GM21529 (cell line): ENCODE data around the gene UNC79.

Experiments
- ATAC-seq: cut with Tn5 transposase; IDR thresholded peaks from one replicate; pipeline ENCODE4 v1.9.1; 2021; ENCODE audit not compliant: unreplicated experiment

The UNC79 gene

DNA sequence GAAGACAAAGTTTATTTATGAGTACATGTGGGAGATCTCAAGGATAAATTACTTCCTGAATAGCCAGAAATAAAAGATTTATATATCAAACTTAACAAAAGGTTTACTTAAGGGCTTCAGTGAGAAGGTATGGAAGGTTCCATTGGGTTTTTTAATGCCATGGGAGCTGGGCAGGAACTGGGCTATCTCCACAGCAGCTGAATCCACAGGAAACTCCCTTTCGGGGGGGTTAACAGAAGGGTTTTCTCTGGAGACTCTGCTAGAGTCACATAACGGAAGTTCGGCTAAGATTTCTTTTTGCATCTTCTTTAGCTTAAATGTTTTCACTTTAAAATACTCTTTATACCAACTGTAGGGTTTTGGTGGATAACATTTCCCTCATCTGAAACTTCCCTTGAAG, 113.5 kb downstream of the UNC79 start:
- no peak for ATAC-seq

DNA sequence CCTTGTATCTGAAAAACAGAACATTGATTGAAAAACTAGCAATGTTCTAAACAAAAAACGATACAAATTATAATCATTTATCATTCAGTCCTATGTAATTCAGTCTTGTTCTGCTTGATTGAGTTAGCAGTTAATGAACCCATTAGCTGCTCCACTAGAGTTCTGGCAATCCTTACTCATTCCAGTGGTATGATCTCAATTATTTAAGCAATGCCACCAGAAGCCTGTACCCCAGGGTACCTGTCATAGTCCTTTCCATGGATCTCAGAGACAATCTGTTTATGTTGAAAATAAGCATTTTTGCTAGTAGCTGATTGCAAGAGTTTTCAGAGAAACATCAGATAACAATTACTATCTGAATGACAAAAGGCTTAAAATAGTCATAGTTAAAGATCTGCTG, 115.9 kb downstream of the UNC79 start:
- no peak for ATAC-seq

DNA sequence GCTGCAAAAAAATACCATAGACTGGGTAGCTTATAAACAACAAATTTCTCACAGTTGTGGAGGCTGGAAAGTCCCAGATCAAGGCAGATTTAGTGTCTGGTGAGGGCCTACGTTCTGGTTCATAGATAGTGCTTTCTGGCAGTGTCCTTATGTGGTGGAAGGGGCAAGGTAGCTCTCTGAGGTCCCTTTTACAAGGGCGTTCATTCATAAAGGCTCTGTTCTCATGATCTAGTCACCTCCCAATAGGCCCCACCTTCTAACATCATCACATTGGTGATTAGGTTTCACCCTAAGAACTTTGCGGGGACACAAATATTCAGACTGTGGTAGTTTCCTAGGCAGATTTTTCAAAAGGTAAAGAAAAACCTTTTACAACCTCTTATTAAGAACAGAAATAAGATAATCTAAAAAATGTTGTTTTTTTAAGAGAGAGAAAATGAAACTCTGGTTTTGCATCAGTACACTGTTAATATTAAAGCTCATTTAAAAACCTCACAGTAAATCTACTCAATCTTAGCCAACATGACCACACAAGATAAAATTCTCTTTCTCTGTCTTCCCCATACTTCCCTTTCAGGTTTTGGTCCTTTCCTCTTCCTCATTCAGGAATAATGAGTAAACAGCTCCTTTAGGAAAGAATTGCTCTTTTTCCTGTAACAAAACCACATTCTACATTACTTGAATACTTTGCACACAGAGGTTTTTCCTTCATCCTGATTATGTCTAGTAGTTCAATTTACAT, 117.5 kb downstream of the UNC79 start:
- peak; percentile 77 for ATAC-seq

DNA sequence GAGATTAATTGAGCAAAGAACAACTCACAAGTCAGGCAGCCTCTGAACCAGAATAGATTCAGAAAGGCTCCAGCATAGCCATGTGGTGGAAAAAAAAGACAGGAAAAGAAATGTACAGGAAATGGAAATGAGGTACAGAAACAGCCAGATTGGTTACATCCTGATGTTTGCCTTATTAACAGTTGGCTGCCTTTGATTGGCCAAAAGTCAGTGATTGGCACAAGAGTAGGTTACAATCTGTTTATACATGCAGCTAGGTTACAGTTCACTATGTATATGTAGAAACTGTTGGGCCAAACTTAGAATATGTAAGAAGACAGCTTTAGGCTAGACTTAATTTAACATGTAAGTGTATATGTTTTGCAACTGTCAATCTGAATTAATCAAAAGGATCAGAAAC, 118.9 kb downstream of the UNC79 start:
- no peak for ATAC-seq

DNA sequence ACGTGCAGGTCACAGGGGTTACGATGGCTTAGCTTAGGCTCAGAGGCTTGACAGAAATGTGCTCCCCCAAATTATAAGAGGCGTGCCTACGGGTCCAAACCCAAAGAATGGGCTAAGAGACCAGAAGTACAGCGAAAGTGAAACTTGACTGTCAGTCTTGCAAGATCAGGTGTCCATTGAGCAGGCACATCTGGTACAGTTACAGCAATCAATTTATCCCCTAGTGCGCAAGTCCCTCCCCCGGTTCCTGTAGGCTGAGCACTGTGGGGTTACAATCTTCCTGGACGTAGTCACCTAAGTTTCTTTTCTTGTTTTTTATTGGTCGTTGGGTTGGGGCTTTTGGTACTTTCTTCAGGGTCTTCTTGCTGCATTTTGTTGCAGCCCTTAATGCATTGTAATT, 134.2 kb downstream of the UNC79 start:
- ATAC-seq = no peak

DNA sequence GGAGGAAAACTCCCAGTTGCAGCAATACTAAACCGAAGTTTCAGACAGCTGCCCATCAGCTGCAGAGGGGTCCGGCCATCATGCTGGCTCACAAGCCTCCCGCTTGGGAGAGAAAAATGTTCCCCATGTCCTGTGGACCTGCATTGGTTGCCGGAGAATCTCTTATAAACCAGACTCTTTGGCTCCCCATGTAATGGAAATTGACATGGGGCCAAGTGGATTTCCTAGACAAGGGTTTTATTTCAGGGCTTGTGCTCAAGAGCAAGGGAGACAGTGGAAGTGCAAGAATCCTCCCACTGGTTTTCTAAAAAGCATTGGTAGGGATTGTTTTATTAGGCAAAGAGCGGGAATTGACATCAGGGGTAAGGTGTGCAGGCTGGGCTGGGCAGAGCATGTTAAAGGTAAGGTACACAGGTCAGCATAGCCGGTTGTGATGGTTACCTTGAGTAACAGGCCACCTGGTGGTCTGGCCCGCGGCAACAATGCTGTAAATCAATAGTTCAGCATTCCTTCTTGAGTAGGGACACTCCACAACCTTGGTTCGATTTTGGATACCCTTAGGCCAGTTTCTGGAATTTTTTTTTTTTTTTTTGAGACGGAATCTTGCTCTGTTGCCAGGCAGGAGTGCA, 135.4 kb downstream of the UNC79 start:
- no peak for ATAC-seq

DNA sequence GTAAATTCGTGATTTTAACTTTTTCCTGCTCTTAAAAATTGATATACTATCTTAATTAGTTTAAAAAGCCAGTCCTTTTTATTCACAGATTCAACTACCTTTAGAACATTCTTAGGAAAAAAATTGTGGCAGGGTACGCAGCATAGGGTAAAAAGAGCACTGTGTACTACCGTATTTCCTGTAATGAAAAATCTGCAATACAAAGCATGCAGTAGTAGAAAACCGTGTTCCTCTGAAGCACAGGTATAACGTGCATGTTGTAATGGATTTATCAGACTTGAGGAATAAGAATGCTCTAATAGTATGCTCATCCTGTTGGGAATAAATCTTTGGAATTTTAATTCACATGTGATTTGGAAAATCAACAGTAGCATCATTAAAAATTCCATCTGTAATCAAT, 140.5 kb downstream of the UNC79 start:
- no peak for ATAC-seq

DNA sequence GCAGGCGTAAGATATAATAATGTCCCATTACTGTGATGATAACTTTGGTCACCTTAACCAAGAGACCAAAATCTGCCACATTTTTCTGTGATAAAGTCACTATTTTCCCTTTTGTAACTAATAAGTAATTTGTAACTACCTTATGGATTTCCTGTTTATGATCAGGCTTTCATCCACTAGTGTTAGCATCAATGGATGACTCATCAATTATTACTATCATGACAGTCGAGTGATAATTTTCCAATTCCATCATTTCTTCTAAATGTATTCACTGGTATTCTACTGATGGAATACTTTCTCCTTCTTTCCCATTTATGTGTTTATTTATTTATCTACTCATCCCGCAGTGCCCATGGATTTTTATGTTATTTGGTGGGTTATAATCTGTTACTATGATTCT, 148.4 kb downstream of the UNC79 start:
- ATAC-seq = no peak

DNA sequence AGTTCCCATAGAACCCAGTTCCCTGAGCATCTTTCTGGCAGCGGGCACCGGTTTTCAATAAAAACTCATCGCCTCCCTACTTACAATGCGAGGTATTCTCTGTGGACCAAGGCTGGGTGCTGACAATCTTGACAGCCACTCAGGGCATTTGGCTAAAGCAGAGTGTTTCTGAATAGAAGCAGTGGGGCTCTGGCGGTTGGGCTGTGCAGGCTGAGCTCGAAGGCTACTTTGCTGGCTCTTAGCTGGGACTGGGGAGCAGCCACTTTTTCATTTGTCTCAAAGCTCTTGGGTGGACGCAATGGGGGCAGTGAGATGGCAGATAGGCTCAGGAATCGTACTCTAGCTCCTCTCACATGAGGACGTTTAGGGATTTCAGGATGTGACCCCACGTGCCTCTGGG, 151.8 kb downstream of the UNC79 start:
- ATAC-seq = no peak

DNA sequence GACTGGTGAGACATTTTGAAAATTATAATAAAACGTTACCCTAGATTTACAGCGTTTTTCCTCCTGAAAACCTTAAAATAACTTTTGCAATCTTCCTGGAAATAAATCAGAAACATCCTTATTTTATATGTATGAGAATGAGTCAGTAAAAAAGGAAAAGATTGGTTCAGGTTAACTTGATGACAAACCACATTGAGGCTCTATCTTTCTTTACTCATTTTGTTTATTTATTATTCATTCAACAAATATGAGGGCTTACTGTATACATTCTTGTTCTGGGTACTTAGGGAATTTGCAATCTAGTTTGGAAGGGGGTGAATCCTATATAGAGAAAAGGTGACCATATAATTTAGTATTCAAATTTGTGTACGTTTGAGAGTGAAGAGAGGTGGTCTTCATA, 156.6 kb downstream of the UNC79 start:
- no peak for ATAC-seq

DNA sequence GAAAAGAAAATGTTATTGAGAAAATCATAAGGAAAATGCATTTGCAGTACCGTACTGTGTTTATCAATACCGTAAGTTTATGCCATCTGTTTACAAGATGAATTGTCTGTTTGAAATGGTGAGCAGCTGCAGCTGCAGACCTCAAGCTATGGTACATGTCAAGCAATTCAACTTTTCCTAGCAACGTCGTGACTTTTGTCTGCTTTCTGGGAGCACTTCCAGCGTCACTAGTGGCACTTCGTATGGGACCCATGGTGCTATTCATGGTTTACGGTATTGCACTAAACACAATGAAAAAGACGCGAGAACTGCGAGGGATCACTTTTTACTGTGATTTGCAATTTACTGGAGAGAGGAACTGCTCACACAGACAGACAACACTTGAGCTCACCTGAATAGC, 160.8 kb downstream of the UNC79 start:
- ATAC-seq = no peak

DNA sequence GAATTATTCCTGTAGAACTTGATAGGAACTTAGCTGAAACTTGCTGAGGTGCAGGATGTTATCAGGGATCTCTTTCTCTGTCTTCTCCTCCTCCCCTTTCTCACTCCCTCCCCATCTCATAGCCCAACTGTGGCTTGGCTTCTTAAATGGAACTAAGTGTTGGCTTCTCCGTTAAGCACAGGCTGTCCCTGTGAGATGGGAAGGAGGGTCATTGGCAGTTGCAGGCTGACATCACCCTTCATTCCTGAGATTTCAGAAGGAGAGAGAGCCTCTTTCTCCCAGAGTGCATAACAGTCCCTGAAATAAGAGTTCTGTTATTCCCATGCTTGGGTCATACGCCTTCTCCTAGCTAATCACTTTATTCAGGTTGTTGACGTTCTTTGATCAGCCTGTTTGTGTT, 162.0 kb downstream of the UNC79 start:
- no peak for ATAC-seq

DNA sequence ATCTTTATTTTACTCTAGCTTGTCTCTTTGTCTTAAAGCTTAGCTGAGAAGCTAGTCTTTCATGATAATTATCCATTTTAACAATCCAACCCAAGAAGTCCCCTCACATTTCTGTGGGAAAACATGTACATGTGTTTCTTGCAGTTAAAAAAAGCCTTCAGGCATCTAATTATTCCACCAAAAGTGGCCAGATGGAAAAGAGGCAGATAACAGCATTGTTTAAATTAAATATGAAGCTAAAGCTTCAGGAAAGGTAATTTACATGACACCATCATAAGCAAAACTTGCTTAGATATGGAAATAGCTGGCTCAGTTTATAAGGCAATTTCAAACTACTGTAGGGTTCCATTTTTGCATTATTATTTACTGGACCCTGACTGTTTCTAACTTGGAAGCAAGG, 175.4 kb downstream of the UNC79 start:
- no peak for ATAC-seq

DNA sequence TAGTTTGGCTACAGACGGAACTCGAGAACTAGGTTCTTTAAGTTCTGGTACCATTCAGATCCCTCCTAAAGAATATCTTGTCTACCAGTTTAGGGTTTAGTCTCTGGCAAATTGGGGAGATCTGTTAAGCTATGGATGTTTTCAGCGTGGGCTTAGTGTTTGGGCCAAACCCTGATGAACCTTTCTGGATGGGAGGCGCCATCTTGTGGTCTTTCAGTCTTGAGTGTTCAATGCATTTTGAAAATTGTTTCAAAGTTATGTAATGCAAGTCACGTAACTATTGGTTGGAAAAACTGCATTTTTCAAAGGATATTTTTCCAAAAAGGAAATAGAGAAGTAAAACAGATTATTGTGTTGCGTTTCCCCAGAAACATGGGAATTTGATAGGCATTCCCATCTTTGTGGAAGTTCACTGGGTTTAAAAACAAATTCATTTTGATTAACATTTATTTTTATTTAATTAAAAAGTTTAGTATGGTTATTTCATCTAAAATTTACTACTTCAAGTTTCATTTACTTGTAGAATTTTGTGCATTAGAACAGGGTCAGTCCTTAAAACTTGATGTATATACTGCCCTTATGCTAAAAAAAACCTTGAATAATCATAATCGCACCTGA, 188.5 kb downstream of the UNC79 start:
- ATAC-seq = no peak

DNA sequence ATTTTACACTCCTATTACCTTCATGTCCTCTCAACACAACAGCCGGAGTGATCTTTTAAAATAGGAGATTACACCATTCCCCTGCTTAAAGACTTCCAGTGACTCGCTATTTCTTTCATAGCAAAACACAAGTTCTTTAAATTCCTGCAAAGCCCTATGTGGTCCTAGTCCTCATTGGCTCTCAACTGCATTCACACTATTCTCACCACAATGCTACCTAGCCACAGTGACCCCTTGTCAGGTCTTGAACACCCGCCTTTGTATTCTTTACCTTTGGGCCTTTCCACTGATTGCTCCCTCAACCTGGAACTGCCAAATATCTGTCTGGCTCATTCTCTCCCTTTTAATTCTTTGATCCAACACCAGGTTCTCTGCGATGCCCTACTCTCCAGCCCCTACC, 197.3 kb downstream of the UNC79 start:
- ATAC-seq = no peak

DNA sequence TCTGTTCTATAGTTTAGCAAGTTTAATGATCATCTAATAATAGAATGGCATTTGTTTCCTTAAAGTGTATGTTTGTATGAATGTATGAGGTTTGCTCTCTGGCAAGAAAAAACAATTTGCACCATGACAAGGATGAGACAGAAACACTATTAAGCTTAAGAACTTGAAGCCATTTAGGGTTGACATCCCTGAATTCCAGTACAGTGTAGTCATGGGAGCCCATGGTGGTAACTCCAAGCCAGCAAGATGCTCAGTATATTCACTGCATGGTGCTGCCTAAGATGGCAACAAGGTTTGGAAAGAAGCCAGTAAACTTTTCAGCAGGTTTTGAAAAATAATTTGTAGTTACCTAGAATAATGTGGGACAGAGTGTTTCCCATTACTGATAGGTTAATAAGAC, 198.9 kb downstream of the UNC79 start:
- ATAC-seq = no peak

DNA sequence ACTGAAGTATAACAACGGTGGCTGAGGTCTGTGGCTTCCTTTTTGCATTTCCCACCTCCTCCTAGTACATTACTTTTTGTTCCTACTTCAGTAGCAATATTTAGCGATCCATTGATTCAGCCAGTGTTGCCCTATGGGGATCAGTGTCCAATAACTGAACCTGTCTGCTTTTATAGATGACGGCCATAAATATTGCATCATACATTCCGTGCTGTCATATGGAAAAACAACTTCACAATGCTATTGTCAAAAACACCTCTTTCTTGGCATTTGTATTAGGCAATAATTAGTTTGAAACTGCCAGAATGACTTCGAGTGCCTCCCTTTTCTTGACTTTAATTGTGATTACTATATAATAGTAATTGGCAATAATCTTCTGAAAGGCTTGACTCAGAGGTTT, 208.1 kb downstream of the UNC79 start:
- no peak for ATAC-seq

DNA sequence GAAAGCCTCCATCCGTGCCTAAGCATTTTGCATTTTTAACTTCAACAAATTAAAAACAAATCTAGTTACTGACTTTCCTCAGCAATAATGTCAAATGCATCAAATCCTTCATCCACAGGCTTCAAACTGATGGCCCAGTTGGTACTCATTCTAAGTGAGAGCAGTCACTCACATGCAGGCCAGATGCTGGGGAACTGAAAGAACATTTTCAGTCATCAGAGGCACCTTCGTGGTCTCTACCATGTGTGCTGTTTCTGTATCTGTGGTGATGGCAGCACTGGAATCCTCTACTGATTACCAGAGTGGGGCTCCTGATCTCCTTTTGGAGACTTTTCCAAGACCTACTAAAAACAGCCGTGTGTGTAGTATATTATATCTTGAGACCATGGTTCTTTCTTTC, 212.4 kb downstream of the UNC79 start:
- no peak for ATAC-seq

DNA sequence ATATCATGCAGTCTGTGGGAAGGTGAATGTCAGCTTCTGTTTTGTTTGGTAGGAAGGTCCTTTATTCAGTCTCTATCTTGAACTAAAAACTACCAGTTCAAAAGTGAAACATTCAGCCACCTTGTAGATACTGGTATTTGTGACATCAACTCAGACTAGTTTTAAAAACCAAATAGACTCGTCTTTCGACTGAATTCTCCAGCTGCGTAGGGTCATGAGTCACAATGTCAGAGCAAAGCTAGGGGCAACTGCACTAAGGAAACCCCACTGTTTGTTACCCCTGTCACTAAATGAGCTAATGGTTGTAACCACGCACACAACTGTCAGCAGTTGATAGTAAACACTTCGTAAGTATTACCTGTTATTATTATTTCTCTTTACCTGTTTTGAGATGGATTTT, 212.9 kb downstream of the UNC79 start:
- ATAC-seq = no peak

DNA sequence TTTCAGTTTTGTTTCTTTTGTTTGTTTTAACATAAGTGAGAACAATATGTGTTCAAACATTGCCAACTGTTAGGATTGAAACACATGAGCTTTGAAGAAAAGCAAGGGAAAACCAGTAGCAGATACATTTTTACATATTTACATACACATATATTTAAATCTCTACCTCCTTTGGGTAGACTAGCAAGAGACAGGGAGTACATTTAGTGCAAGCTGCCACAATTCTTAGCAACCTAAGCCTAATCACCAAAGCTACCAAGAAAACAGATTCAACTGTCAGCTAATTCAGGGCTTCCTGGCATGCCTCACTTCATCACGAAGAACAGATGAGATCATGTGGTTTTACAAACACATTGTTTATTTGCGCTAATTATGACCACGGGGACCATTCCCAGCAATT, 214.5 kb downstream of the UNC79 start:
- ATAC-seq = no peak

DNA sequence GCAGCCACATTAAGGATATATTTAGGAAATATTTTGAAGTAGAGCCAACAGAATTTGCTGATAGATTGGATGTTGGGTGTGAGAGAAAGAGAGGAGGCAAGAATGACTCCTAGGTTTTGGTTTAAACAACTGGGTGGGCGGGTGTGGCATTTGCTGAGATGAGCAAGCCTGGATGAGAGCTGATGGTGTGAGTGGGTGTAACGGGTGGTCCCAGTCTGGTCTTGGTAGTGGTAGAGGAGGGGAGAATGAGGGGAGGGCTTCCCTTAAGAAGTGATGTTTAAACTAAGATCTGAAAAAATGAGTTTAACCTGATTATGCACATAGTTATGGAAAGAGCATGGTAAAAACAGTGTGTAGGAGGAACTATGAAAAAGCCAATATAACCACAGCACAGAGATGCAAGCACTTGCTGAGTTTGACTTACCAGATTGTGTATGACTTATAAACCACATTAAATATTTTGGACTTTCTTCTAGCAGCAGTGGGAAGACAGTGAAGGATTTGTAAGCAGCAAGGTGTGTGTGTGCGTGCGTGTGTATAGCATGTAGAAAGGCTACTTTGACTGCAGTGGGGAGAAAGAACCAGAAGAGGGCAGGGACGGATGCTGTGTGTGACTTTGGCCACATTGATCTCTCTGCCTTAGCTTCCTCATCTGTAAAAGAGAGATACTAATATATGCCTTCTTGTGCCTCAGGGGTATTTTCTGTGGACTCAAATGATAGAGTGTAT, 217.9 kb downstream of the UNC79 start:
- no peak for ATAC-seq

DNA sequence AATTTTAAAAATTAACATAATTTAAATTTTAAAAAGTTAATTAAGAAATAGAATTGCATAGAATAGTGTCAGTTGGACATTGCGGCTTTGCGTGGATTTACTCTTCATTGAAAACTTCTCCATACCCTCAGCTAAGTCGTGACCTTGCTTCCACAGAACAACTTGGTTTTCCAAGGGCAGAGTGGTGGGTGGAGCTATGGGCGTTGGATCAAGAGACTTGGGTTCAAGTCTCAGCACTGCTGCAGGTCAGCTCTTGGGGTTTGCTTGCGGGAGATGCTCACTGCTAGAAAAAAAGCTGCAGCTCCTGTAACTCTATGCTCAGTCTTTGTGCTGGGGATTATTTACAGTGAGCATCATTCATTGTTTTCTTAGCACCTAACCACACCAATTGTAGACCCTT, 223.9 kb downstream of the UNC79 start:
- no peak for ATAC-seq
